Measurements from ENCODE around the gene FAM9C. TPM values are rescaled to one million over a fixed set of nuclear protein-coding genes. Genes with fewer than 3 reads are reported as not detected.

The FAM9C gene
- total RNA-seq, 4 donors from 2014 or later = not detected

GRCh38 chrX:13009844-13010243 lies 34.6 kb downstream of the FAM9C start:
- no peaks in the 10 kb centered on the region for H3K27me3 ChIP-seq
- H3K4me3 ChIP-seq = no peak overlapping the region
- H3K27ac ChIP-seq = no peak overlapping the region
- DNase-seq (no peak), ATAC-seq (no peak)
- no peaks in the 10 kb centered on the region for H3K4me1 ChIP-seq
- no peaks in the 10 kb centered on the region for H3K9me3 ChIP-seq
- no peaks in the 10 kb centered on the region for H3K36me3 ChIP-seq
- in situ Hi-C loops (cut with MboI; ENCODE audit: low sequenced_read_pairs in 4 of 4) (no loop called here), intact Hi-C loops (cut with DNase I; ENCODE audit: low total_unique reads) (no loop called here)
- no peak for TF ChIP-seq CTCF (IDR thresholded peaks at IDR 0.05 in 4 of 5, conservative IDR thresholded peaks at IDR 0.05 in 1 of 5)
- TF ChIP-seq POLR2A (IDR thresholded peaks at IDR 0.05) = no peak

- no peaks in the 10 kb centered on the region for H3K36me3 ChIP-seq
- in situ Hi-C loops (cut with MboI; ENCODE audit: low sequenced_read_pairs in 4 of 4) (no loop called here), intact Hi-C loops (cut with DNase I; ENCODE audit: low total_unique reads) (no loop called here)
- H3K4me3 ChIP-seq = no peak overlapping the region
- DNase-seq (no peak), ATAC-seq (no peak)
- H3K27me3 ChIP-seq = no peaks in the 10 kb centered on the region
- H3K9me3 ChIP-seq = no peaks in the 10 kb centered on the region
- no peaks in the 10 kb centered on the region for H3K4me1 ChIP-seq
- TF ChIP-seq POLR2A (IDR thresholded peaks at IDR 0.05) = no peak
- TF ChIP-seq CTCF (IDR thresholded peaks at IDR 0.05 in 4 of 5, conservative IDR thresholded peaks at IDR 0.05 in 1 of 5) = no peak
- no peak overlapping the region for H3K27ac ChIP-seq
Observed at GRCh38 chrX:13009273-13009672, 35.1 kb downstream of the FAM9C start.

GRCh38 chrX:13008851-13009250 lies 35.6 kb downstream of the FAM9C start:
- in situ Hi-C loops (cut with MboI; ENCODE audit: low sequenced_read_pairs in 4 of 4) = no loop called here
- no peak overlapping the region for H3K27ac ChIP-seq

GRCh38 chrX:13008189-13008533 lies 36.3 kb downstream of the FAM9C start:
- in situ Hi-C loops (cut with MboI; ENCODE audit: low sequenced_read_pairs in 4 of 4) (no loop called here), intact Hi-C loops (cut with DNase I; ENCODE audit: low total_unique reads) (no loop called here)
- TF ChIP-seq CTCF (IDR thresholded peaks at IDR 0.05 in 4 of 5, conservative IDR thresholded peaks at IDR 0.05 in 1 of 5) (no peak), POLR2A (IDR thresholded peaks at IDR 0.05) (no peak)
- Histone ChIP-seq H3K4me3 (no peak overlapping the region), H3K36me3 (no peaks in the 10 kb centered on the region), H3K9me3 (no peaks in the 10 kb centered on the region), H3K27me3 (no peaks in the 10 kb centered on the region), H3K4me1 (no peaks in the 10 kb centered on the region), H3K27ac (no peak overlapping the region)
- no peak for ATAC-seq
- DNase-seq = no peak

More at GRCh38 chrX:13008851-13009250, 35.6 kb downstream of the FAM9C start:
- intact Hi-C loops (cut with DNase I; ENCODE audit: low total_unique reads) = no loop called here
- ATAC-seq (no peak), DNase-seq (no peak)
- TF ChIP-seq CTCF (IDR thresholded peaks at IDR 0.05 in 4 of 5, conservative IDR thresholded peaks at IDR 0.05 in 1 of 5) (no peak), POLR2A (IDR thresholded peaks at IDR 0.05) (no peak)
- H3K4me1 ChIP-seq = no peaks in the 10 kb centered on the region
- no peaks in the 10 kb centered on the region for H3K27me3 ChIP-seq
- H3K36me3 ChIP-seq = no peaks in the 10 kb centered on the region
- H3K9me3 ChIP-seq = no peaks in the 10 kb centered on the region
- no peak overlapping the region for H3K4me3 ChIP-seq

- DNase-seq (no peak), ATAC-seq (no peak)
- no peaks in the 10 kb centered on the region for H3K9me3 ChIP-seq
- in situ Hi-C loops (cut with MboI; ENCODE audit: low sequenced_read_pairs in 4 of 4) (no loop called here), intact Hi-C loops (cut with DNase I; ENCODE audit: low total_unique reads) (no loop called here)
- no peak overlapping the region for H3K27ac ChIP-seq
- TF ChIP-seq CTCF (IDR thresholded peaks at IDR 0.05 in 4 of 5, conservative IDR thresholded peaks at IDR 0.05 in 1 of 5) (no peak), POLR2A (IDR thresholded peaks at IDR 0.05) (no peak)
- no peaks in the 10 kb centered on the region for H3K36me3 ChIP-seq
- no peak overlapping the region for H3K4me3 ChIP-seq
- no peaks in the 10 kb centered on the region for H3K4me1 ChIP-seq
- no peaks in the 10 kb centered on the region for H3K27me3 ChIP-seq
Observed at GRCh38 chrX:13007519-13008188, 36.8 kb downstream of the FAM9C start.
